Neural cell (in vitro differentiated cells): ENCODE data around the gene CYGB. TPM values are rescaled to one million over a fixed set of nuclear protein-coding genes. Genes with fewer than 3 reads are reported as not detected.

Source experiments
- polyA plus RNA-seq: library from polyadenylated mRNA; depleted of rRNA; stranded (reverse); fragments of >200 nt; gene quantifications from 2 replicates; pipeline ENCODE4 v1.2.3, GENCODE V29; 2014
- small RNA-seq, 3 experiments: library from RNA; depleted of rRNA; stranded (forward); fragments of <200 nt; gene quantifications; one replicate each; pipeline ENCODE3, GENCODE V24; 2012

Gene CYGB
- polyA plus RNA-seq, 1 donor from 2014 or later = 12.9 TPM

Small RNA genes within 50 kb of the gene (small RNA-seq; reads per million reads assigned to genes)
- gene SNORD1A = 0 reads per million in 3 experiments
- 1,690 to 5,544 (median 4,901) reads per million in 3 experiments for gene SNORD1B

Other genes starting within 250 kb of the CYGB start
- gene QRICH2, start 229.4 kb downstream of the CYGB start, polyA plus RNA-seq = 17.3 and 26.5 TPM in 2 replicates
- 73.8 and 88.0 TPM in 2 replicates for gene PRPSAP1, start 183.8 kb downstream of the CYGB start, polyA plus RNA-seq
- gene SPHK1, start 153.1 kb downstream of the CYGB start, polyA plus RNA-seq = 2.4 and 2.7 TPM in 2 replicates
- 27.7 and 28.0 TPM in 2 replicates for gene UBE2O, start 84.6 kb downstream of the CYGB start, polyA plus RNA-seq
- gene AANAT, start 70.1 kb downstream of the CYGB start, polyA plus RNA-seq = not detected in 2 replicates
- not detected in 2 replicates for gene RHBDF2, start 36.3 kb downstream of the CYGB start, polyA plus RNA-seq
- 13.2 and 22.5 TPM in 2 replicates for gene PRCD, start 2.3 kb upstream of the CYGB start, polyA plus RNA-seq
- gene ST6GALNAC2, start 48.2 kb upstream of the CYGB start, polyA plus RNA-seq = not detected in 2 replicates
- gene ST6GALNAC1, start 106.0 kb upstream of the CYGB start, polyA plus RNA-seq = not detected in 2 replicates
- 137 and 143 TPM in 2 replicates for gene MXRA7, start 173.3 kb upstream of the CYGB start, polyA plus RNA-seq
- 21.7 and 37.6 TPM in 2 replicates for gene JMJD6, start 188.9 kb upstream of the CYGB start, polyA plus RNA-seq
- 53.3 and 59.8 TPM in 2 replicates for gene METTL23, start 189.1 kb upstream of the CYGB start, polyA plus RNA-seq
- gene SRSF2, start 199.6 kb upstream of the CYGB start, polyA plus RNA-seq = 350 and 355 TPM in 2 replicates
- gene MFSD11, start 200.4 kb upstream of the CYGB start, polyA plus RNA-seq = 36.1 and 43.1 TPM in 2 replicates